Fibroblast of the aortic adventitia (primary cell): ENCODE results near the gene PTGFR. TPM values are rescaled to one million over a fixed set of nuclear protein-coding genes. Genes with fewer than 3 reads are reported as not detected.

Experiments
- DNase-seq: peaks from one replicate; pipeline ENCODE4 v3.0.0-alpha.2; 2010; ENCODE audit warnings: low read depth
- H3K4me3 ChIP-seq: 2 replicates; pipeline ENCODE4 v1.5.1; 2011; ENCODE audit warnings: low read depth, mild to moderate bottlenecking, control low read depth, low read length, moderate library complexity
- CTCF ChIP-seq: IDR thresholded peaks from 2 replicates; pipeline ENCODE4 v1.5.1; 2011; ENCODE audit warnings: mild to moderate bottlenecking, low read length, control low read depth, inconsistent platforms; ENCODE audit not compliant: insufficient read depth
- total RNA-seq: library from RNA; depleted of rRNA; stranded (reverse); fragments of >200 nt; gene quantifications from 2 replicates; pipeline ENCODE4 v1.2.3, GENCODE V29; 2012; ENCODE audit warnings: low replicate concordance

Gene PTGFR
- total RNA-seq, 1 donor: 77.5 TPM

- DNase-seq: no peak
- TF ChIP-seq CTCF: no peak
- H3K4me3 ChIP-seq: no peak overlapping the region
Observed at GRCh38 chr1:78469576-78469975, 21.2 kb upstream of the PTGFR start.

GRCh38 chr1:78471890-78472620 is 18.7 kb upstream of the PTGFR start:
- no peak overlapping the region for H3K4me3 ChIP-seq
- TF ChIP-seq CTCF: no peak
- DNase-seq: no peak

- no peak overlapping the region for H3K4me3 ChIP-seq
- DNase-seq: no peak
- TF ChIP-seq CTCF: no peak
Observed at GRCh38 chr1:78472851-78473496, 17.8 kb upstream of the PTGFR start.

GRCh38 chr1:78474092-78474491 is 16.7 kb upstream of the PTGFR start:
- H3K4me3 ChIP-seq: no peak overlapping the region
- no peak for TF ChIP-seq CTCF
- DNase-seq: no peak

- DNase-seq: peak; percentile 59
- no peak for TF ChIP-seq CTCF
- no peak overlapping the region for H3K4me3 ChIP-seq
Observed at GRCh38 chr1:78475888-78476610, 14.7 kb upstream of the PTGFR start.

GRCh38 chr1:78483903-78484302 is 6.9 kb upstream of the PTGFR start:
- DNase-seq: peak; percentile 71
- TF ChIP-seq CTCF: no peak
- H3K4me3 ChIP-seq: no peak overlapping the region
